H1 (cell line): ENCODE results near the gene RAB9B. TPM values are rescaled to one million over a fixed set of nuclear protein-coding genes. Genes with fewer than 3 reads are reported as not detected.

Source experiments
- ASH2L ChIP-seq: fragments of 200-600, 300-600 bp; sonication (generic); IDR thresholded peaks from one replicate; pipeline ENCODE4 v1.7.1; 2017; ENCODE audit warnings: low read length
- CHD1 ChIP-seq: IDR thresholded peaks from 2 replicates; pipeline ENCODE4 v1.6.1; 2012; ENCODE audit warnings: low read depth, low read length, improper control_type of control experiment
- SIN3A ChIP-seq, 2 experiments: IDR thresholded peaks in 1 of 2; conservative IDR thresholded peaks in 1 of 2; 2 replicates each; pipeline ENCODE4 v1.6.1; 2011 to 2012; ENCODE audit warnings: low read length in 2 of 2, improper control_type of control experiment in 1 of 2, low read depth in 1 of 2, mild to moderate bottlenecking in 1 of 2
- TEAD4 ChIP-seq: IDR thresholded peaks from 2 replicates; pipeline ENCODE4 v1.6.1; 2012; ENCODE audit warnings: low read depth, low read length, inconsistent platforms, mixed read lengths
- polyA plus RNA-seq, 7 experiments: library from polyadenylated mRNA; depleted of rRNA in 3 of 7; stranded (reverse) in 5 of 7; unstranded in 2 of 7; fragments of >200 nt in 5 of 7; fragments of 200-250 nt in 2 of 7; gene quantifications; 1 replicate in 5 of 7; 2 replicates in 1 of 7; 4 replicates in 1 of 7; pipeline versions ENCODE4 v1.2.1 to v1.2.3, GENCODE V29; 2011 to 2013; ENCODE audit warnings: missing spikeins in 2 of 7, mixed read lengths in 2 of 7
- total RNA-seq: library from RNA; stranded (reverse); fragmentation: NEBNext Ultra II Directional; extraction: Animal tissue kit (Norgen Biotek cat#: 25700); gene quantifications from 2 replicates; pipeline ENCODE4 v1.2.1, GENCODE V29; 2021

RAB9B gene
- total and polyA plus RNA-seq, 2 of the 8 experiments (the other 6 are each of a cell fraction or from before 2014, with no cell fraction given), result 0.26 to 0.56 TPM

GRCh38 chrX:103794119-103794518 lies 37.9 kb downstream of the RAB9B start (continued):
- TF ChIP-seq CHD1 (no peak), ASH2L (no peak), TEAD4 (no peak), SIN3A (conservative IDR thresholded peaks at IDR 0.05 in 1 of 2, IDR thresholded peaks at IDR 0.05 in 1 of 2; ENCODE audit: low read depth in 1 of 2, low read length in 2 of 2) (no peak)
